Left kidney (tissue), 2 donors: ENCODE measurements around the gene RIC3. TPM values are rescaled to one million over a fixed set of nuclear protein-coding genes. Genes with fewer than 3 reads are reported as not detected.

Experiments
- DNase-seq: peaks from one replicate; pipeline ENCODE4 v3.0.0-alpha.2; 2013
- polyA plus RNA-seq: library from polyadenylated mRNA; unstranded; fragments of 120-200 nt; gene quantifications from one replicate; pipeline ENCODE4 v1.2.1, GENCODE V29; 2013; ENCODE audit not compliant: insufficient read length

Gene RIC3
- polyA plus RNA-seq, 1 donor, result 21.0 TPM

- DNase-seq, result no peak
Observed at GRCh38 chr11:8067929-8068575, 100.8 kb downstream of the RIC3 start.

GRCh38 chr11:8067567-8067928 is 101.3 kb downstream of the RIC3 start:
- DNase-seq, result no peak

GRCh38 chr11:8066911-8067455 is 101.8 kb downstream of the RIC3 start:
- no peak for DNase-seq

- DNase-seq, result no peak
Observed at GRCh38 chr11:8066036-8066910, 102.6 kb downstream of the RIC3 start.

GRCh38 chr11:8065031-8065430 is 103.8 kb downstream of the RIC3 start:
- no peak for DNase-seq

- no peak for DNase-seq
Observed at GRCh38 chr11:8063324-8063723, 105.5 kb downstream of the RIC3 start.

GRCh38 chr11:8062781-8063257 is 106.0 kb downstream of the RIC3 start:
- DNase-seq, result no peak

- no peak for DNase-seq
Observed at GRCh38 chr11:8061555-8062428, 107.0 kb downstream of the RIC3 start.

- DNase-seq, result no peak
Observed at GRCh38 chr11:8060801-8061554, 107.8 kb downstream of the RIC3 start.

GRCh38 chr11:8060146-8060719 is 108.6 kb downstream of the RIC3 start:
- no peak for DNase-seq

- no peak for DNase-seq
Observed at GRCh38 chr11:8059571-8060011, 109.2 kb downstream of the RIC3 start.

GRCh38 chr11:8059030-8059429 is 109.8 kb downstream of the RIC3 start:
- DNase-seq, result no peak

- no peak for DNase-seq
Observed at GRCh38 chr11:8058216-8058615, 110.6 kb downstream of the RIC3 start.

GRCh38 chr11:8056810-8057463 is 111.9 kb downstream of the RIC3 start:
- DNase-seq, result no peak

Other genes starting within 250 kb of the RIC3 start
- gene OR10A6, start 237.8 kb downstream of the RIC3 start, polyA plus RNA-seq, result 0.05 TPM
- 0.27 TPM for gene OR10A3, start 227.3 kb downstream of the RIC3 start, polyA plus RNA-seq
- 0.05 TPM for gene NLRP10, start 203.6 kb downstream of the RIC3 start, polyA plus RNA-seq
- gene EIF3F, start 181.7 kb downstream of the RIC3 start, polyA plus RNA-seq, result 339 TPM
- 27.2 TPM for gene TUB, start 87.8 kb downstream of the RIC3 start, polyA plus RNA-seq
- gene LMO1, start 94.9 kb upstream of the RIC3 start, polyA plus RNA-seq, result 1.6 TPM